GM18870 (cell line): ENCODE measurements around the gene SLC25A36.
"Not testable (repeated sequence)": the region's sequence is repeated elsewhere in the genome, so short reads cannot be mapped to it uniquely, and the experiment has no call there.

Experiments
- ATAC-seq: cut with Tn5 transposase; IDR thresholded peaks from one replicate; pipeline ENCODE4 v1.9.1; 2021; ENCODE audit warnings: moderate library complexity; ENCODE audit not compliant: unreplicated experiment

SLC25A36 gene

GRCh38 chr3:140931016-140931454 is 10.6 kb upstream of the SLC25A36 start:
- ATAC-seq: no peak

GRCh38 chr3:140931801-140932200 is 9.8 kb upstream of the SLC25A36 start:
- ATAC-seq: no peak

- ATAC-seq: no peak
Observed at GRCh38 chr3:140933109-140933508, 8.5 kb upstream of the SLC25A36 start.

GRCh38 chr3:140933552-140933951 is 8.1 kb upstream of the SLC25A36 start:
- no peak for ATAC-seq

- ATAC-seq: not testable (repeated sequence)
Observed at GRCh38 chr3:140939305-140939704, 2.3 kb upstream of the SLC25A36 start.

- no peak for ATAC-seq
Observed at GRCh38 chr3:140941090-140941433, 574 bp upstream of the SLC25A36 start.

GRCh38 chr3:140942221-140943104 is 827 bp downstream of the SLC25A36 start:
- no peak for ATAC-seq

- ATAC-seq: no peak
Observed at GRCh38 chr3:140943781-140944552, 2.3 kb downstream of the SLC25A36 start.

- ATAC-seq: no peak
Observed at GRCh38 chr3:140948460-140949249, 7.0 kb downstream of the SLC25A36 start.

- ATAC-seq: no peak
Observed at GRCh38 chr3:140950144-140950543, 8.5 kb downstream of the SLC25A36 start.

GRCh38 chr3:140950863-140951262 is 9.2 kb downstream of the SLC25A36 start:
- no peak for ATAC-seq

- ATAC-seq: not testable (repeated sequence)
Observed at GRCh38 chr3:140951750-140952149, 10.1 kb downstream of the SLC25A36 start.

- ATAC-seq: no peak
Observed at GRCh38 chr3:140953028-140953960, 11.7 kb downstream of the SLC25A36 start.

GRCh38 chr3:140954576-140954975 is 12.9 kb downstream of the SLC25A36 start:
- no peak for ATAC-seq

- no peak for ATAC-seq
Observed at GRCh38 chr3:140955645-140956044, 14.0 kb downstream of the SLC25A36 start.

GRCh38 chr3:140956058-140956835 is 14.6 kb downstream of the SLC25A36 start:
- ATAC-seq: no peak

- ATAC-seq: no peak
Observed at GRCh38 chr3:140972833-140973232, 31.2 kb downstream of the SLC25A36 start.

GRCh38 chr3:140974900-140975299 is 33.3 kb downstream of the SLC25A36 start:
- ATAC-seq: no peak

GRCh38 chr3:140980663-140981062 is 39.0 kb downstream of the SLC25A36 start:
- ATAC-seq: no peak
